NCI-H1417 treated with DMSO at 0.1 percent for 48 hours (cell line): ENCODE measurements around the gene ASB2.
A peak's percentile ranks its signal among the peaks of the same experiment; 100 is the strongest.

Experiments used
- DNase-seq: peaks from one replicate; lab custom pipeline; 2025; lab: John Stamatoyannopoulos, UW

Gene ASB2

GRCh38 chr14:93976477-93977057, at the start of gene ASB2:
ASB2 (minus strand) TSS chr14:93976570; CDS start chr14:93964539, 12,031 bp downstream.
- DNase-seq, result no peak

GRCh38 chr14:94025720-94026119, 49.4 kb upstream of the ASB2 start:
- DNase-seq, result no peak

- DNase-seq, result no peak
These were observed 48.2 kb upstream of the ASB2 start for GRCh38 chr14:94024549-94024948.

GRCh38 chr14:94022532-94023411, 46.4 kb upstream of the ASB2 start:
- DNase-seq, result no peak

GRCh38 chr14:94021416-94022157, 45.2 kb upstream of the ASB2 start:
- no peak for DNase-seq

GRCh38 chr14:94021001-94021400, 44.6 kb upstream of the ASB2 start:
- DNase-seq, result no peak

- no peak for DNase-seq
These were observed 43.9 kb upstream of the ASB2 start for GRCh38 chr14:94020267-94020666.

GRCh38 chr14:94019329-94019728, 43.0 kb upstream of the ASB2 start:
- no peak for DNase-seq

- DNase-seq, result no peak
These were observed 41.9 kb upstream of the ASB2 start for GRCh38 chr14:94018308-94018707.

GRCh38 chr14:94016446-94016976, 40.1 kb upstream of the ASB2 start:
- DNase-seq, result no peak

GRCh38 chr14:94015223-94015622, 38.9 kb upstream of the ASB2 start:
- DNase-seq, result no peak

- no peak for DNase-seq
These were observed 38.0 kb upstream of the ASB2 start for GRCh38 chr14:94014382-94014781.

GRCh38 chr14:94011795-94012194, 35.4 kb upstream of the ASB2 start:
- no peak for DNase-seq

- DNase-seq, result no peak
These were observed 34.3 kb upstream of the ASB2 start for GRCh38 chr14:94010625-94011024.

GRCh38 chr14:94009767-94010166, 33.4 kb upstream of the ASB2 start:
- no peak for DNase-seq

GRCh38 chr14:94008234-94008633, 31.9 kb upstream of the ASB2 start:
- no peak for DNase-seq

GRCh38 chr14:94005324-94006073, 29.1 kb upstream of the ASB2 start:
- no peak for DNase-seq

GRCh38 chr14:94004015-94004414, 27.6 kb upstream of the ASB2 start:
- no peak for DNase-seq

- DNase-seq, result no peak
These were observed 27.0 kb upstream of the ASB2 start for GRCh38 chr14:94003397-94003796.

GRCh38 chr14:94001501-94002396, 25.4 kb upstream of the ASB2 start:
- DNase-seq, result peak; percentile 16

- no peak for DNase-seq
These were observed 24.6 kb upstream of the ASB2 start for GRCh38 chr14:94001016-94001415.
